ENCODE data around the gene MRPL36.

DNA sequence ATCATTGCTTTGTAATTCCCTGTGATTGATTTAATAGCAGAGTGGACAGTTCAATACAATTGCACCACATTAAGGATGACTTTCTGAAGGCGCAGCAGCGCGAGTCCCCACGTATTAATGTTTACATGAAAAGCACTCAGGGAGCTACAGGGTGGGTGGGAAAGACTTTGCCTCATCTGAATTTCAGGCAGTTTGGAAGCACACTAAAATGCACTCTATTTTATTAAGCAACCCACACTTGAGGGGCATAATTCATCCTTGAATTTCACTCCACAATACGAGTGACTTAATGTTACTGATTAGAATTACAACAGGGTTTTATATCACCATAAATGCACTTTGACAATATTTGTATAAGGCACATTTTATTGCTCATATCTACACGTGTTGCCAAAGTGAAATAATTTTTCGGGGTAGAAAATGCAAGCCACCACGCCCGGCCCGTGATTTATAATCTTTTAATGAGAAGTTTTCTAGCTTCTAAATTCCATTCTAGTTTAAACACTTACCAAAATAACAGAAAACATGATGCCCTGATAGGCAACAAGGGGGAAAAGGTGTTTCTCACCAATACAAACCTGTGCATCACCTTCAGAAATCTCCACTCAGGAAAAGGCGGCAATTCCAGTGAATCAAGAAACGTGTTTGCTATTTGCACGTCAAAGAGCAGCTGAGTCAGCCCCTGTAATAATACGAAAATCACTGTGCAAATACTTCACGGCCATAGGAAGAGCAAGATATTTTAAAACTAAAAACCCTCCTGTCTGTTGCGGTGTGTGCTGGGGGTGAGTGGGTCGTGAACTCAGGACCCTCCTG lies 42.6 kb upstream of the MRPL36 start:
- no peak for TF ChIP-seq POLR2AphosphoS5 (IDR thresholded peaks at IDR 0.05; ENCODE audit: low read depth, low read length)
- TF ChIP-seq POLR2A (IDR thresholded peaks at IDR 0.05; ENCODE audit: low read depth, low read length): no peak
- TF ChIP-seq TAF1 (IDR thresholded peaks at IDR 0.05; ENCODE audit: borderline replicate concordance, low read depth, low read length): no peak

Measured in GM12892 (cell line).